ENCODE measurements around the gene NFIA. TPM values are rescaled to one million over a fixed set of nuclear protein-coding genes. Genes with fewer than 3 reads are reported as not detected.
A peak's percentile ranks its signal among the peaks of the same experiment; 100 is the strongest.

Gene NFIA
- total and polyA plus RNA-seq, 2 of the 13 experiments (the other 11 are each of a cell fraction or from before 2014, with no cell fraction given): 14.7 to 28.5 TPM

GRCh38 chr1:61322008-61322744 is 239.8 kb downstream of the NFIA start:
- Histone ChIP-seq H3K9me3 (ENCODE audit: low read length) (no peaks in the 10 kb centered on the region), H3K36me3 (replicated peaks in 1 of 2; ENCODE audit: control insufficient read depth in 1 of 2, insufficient read depth in 2 of 2, low read length in 2 of 2) (0 out of 5 replicates have a peak, but pooled peaks cover 0 to 3% of the 10 kb centered on the region in 2 experiments), H3K4me2 (ENCODE audit: low read depth, low read length) (no peak overlapping the region), H3K79me2 (ENCODE audit: insufficient read depth, low read length) (peaks cover 31% of the 10 kb centered on the region), H2AFZ (ENCODE audit: low read length) (no peak overlapping the region), H3K4me1 (ENCODE audit: insufficient read depth, low read length) (peaks cover 60% of the 10 kb centered on the region), H4K20me1 (ENCODE audit: insufficient read depth, low read length) (peaks cover 28% of the 10 kb centered on the region), H3K9ac (ENCODE audit: insufficient read depth, low read depth, low read length) (no peak overlapping the region), H3K27ac (ENCODE audit: extremely low read length, insufficient read depth, low read length) (no peak overlapping the region), H3K4me3 (replicated peaks in 1 of 3; ENCODE audit: insufficient read depth in 1 of 3, low read depth in 2 of 3, low read length in 3 of 3) (no peak overlapping the region), H3K27me3 (ENCODE audit: control insufficient read depth in 1 of 2, insufficient read depth in 2 of 2, low read length in 2 of 2) (no peaks in the 10 kb centered on the region)
- no peak for FAIRE-seq
- TF ChIP-seq YY1 (IDR thresholded peaks at IDR 0.05; ENCODE audit: insufficient read depth, insufficient replicate concordance, low read depth, low read length) (no peak), RBM22 (optimal IDR thresholded peaks at IDR 0.05; ENCODE audit: low read length) (peak; percentile 51)
- CTCF ChIA-PET (ENCODE audit: low intra/inter-chr PET ratio, low total read pairs): no interaction called here
- 93% methylated on average over 7 of the region's 7 CpGs for WGBS (ENCODE audit: low lambda C conversion rate)
- POLR2A ChIA-PET: no interaction called here
- no peak for ATAC-seq
- BruUV-seq (replicated peaks): no TSS peak
- DNase-seq (ENCODE audit: low spot score): no peak
- intact Hi-C loops (cut with micrococcal nuclease; ENCODE audit: unreplicated experiment) (no loop called here), in situ Hi-C loops (cut with HindIII; ENCODE audit: extremely low pct_ligation_motif_present, low pct_unique_long_range_greater_than_20kb) (no loop called here)

GRCh38 chr1:61322769-61323168 is 240.4 kb downstream of the NFIA start:
- Histone ChIP-seq H2AFZ (ENCODE audit: low read length) (no peak overlapping the region), H3K27ac (ENCODE audit: extremely low read length, insufficient read depth, low read length) (no peak overlapping the region), H3K4me2 (ENCODE audit: low read depth, low read length) (no peak overlapping the region), H3K79me2 (ENCODE audit: insufficient read depth, low read length) (peaks cover 35% of the 10 kb centered on the region), H3K4me1 (ENCODE audit: insufficient read depth, low read length) (peaks cover 60% of the 10 kb centered on the region), H3K27me3 (ENCODE audit: control insufficient read depth in 1 of 2, insufficient read depth in 2 of 2, low read length in 2 of 2) (no peaks in the 10 kb centered on the region), H3K36me3 (replicated peaks in 1 of 2; ENCODE audit: control insufficient read depth in 1 of 2, insufficient read depth in 2 of 2, low read length in 2 of 2) (0 out of 5 replicates have a peak, but pooled peaks cover 0 to 3% of the 10 kb centered on the region in 2 experiments), H3K9me3 (ENCODE audit: low read length) (no peaks in the 10 kb centered on the region), H3K4me3 (replicated peaks in 1 of 3; ENCODE audit: insufficient read depth in 1 of 3, low read depth in 2 of 3, low read length in 3 of 3) (no peak overlapping the region), H3K9ac (ENCODE audit: insufficient read depth, low read depth, low read length) (no peak overlapping the region), H4K20me1 (ENCODE audit: insufficient read depth, low read length) (peaks cover 28% of the 10 kb centered on the region)
- ATAC-seq (no peak), DNase-seq (ENCODE audit: low spot score) (peak; percentile 49), FAIRE-seq (no peak)
- no TSS peak for BruUV-seq (replicated peaks)
- in situ Hi-C loops (cut with HindIII; ENCODE audit: extremely low pct_ligation_motif_present, low pct_unique_long_range_greater_than_20kb): no loop called here
- ChIA-PET CTCF (ENCODE audit: low intra/inter-chr PET ratio, low total read pairs) (no interaction called here), POLR2A (no interaction called here)
- intact Hi-C loops (cut with micrococcal nuclease; ENCODE audit: unreplicated experiment): no loop called here
- TF ChIP-seq FOSL2 (CRISPR knock-in tag; IDR thresholded peaks at IDR 0.05): 0 out of 2 replicates have a peak, but pooled peaks have one; percentile 32
- no peak for TF ChIP-seq CREB1 (IDR thresholded peaks at IDR 0.05)
- TF ChIP-seq CREB1 (CRISPR knock-in tag; IDR thresholded peaks at IDR 0.05): 0 out of 2 replicates have a peak, but pooled peaks have one; percentile 30
- peak; percentile 87 for TF ChIP-seq HHEX (CRISPR knock-in tag; IDR thresholded peaks at IDR 0.05)
- TF ChIP-seq FOXA3 (CRISPR knock-in tag; IDR thresholded peaks at IDR 0.05): peak; percentile 54
- no peak for TF ChIP-seq FOXK1 (CRISPR knock-in tag; IDR thresholded peaks at IDR 0.05; ENCODE audit: borderline replicate concordance, low read depth)
- TF ChIP-seq RFXANK (CRISPR knock-in tag; IDR thresholded peaks at IDR 0.05): no peak
- no peak for TF ChIP-seq ZFP82 (CRISPR knock-in tag; IDR thresholded peaks at IDR 0.05; ENCODE audit: borderline replicate concordance)
- no peak for TF ChIP-seq THYN1 (CRISPR knock-in tag; IDR thresholded peaks at IDR 0.05; ENCODE audit: borderline replicate concordance, low read depth)
- TF ChIP-seq NR2F6 (IDR thresholded peaks at IDR 0.05): peak; percentile 37; the same call in 1 of the 2 replicates
- 0 out of 2 replicates have a peak, but pooled peaks have one; percentile 7 for TF ChIP-seq NR2F6 (CRISPR knock-in tag; IDR thresholded peaks at IDR 0.05)
- TF ChIP-seq HMG20A (CRISPR knock-in tag; IDR thresholded peaks at IDR 0.05; ENCODE audit: borderline replicate concordance): peak; percentile 33; the same call in 1 of the 2 replicates
- TF ChIP-seq ZNF609 (CRISPR knock-in tag; IDR thresholded peaks at IDR 0.05; ENCODE audit: borderline replicate concordance): peak; percentile 77; the same call in 1 of the 2 replicates
